Breast epithelium (tissue), 3 donors: ENCODE results near the gene OTOS.

Source experiments
- POLR2A ChIP-seq: fragments of 450-650 bp; IDR thresholded peaks from one replicate; pipeline ENCODE4 v1.6.1; 2016; ENCODE audit warnings: antibody characterized with exemption, mild to moderate bottlenecking, moderate library complexity
- POLR2AphosphoS5 ChIP-seq, 3 donors: sonication (generic); formaldehyde crosslinking; IDR thresholded peaks; one replicate each; pipeline ENCODE4 v1.6.1; 2017; ENCODE audit warnings: antibody characterized with exemption in 3 of 3
- TF ChIP-seq, protein P1 (sequence below), 3 donors: fragments of 450-650 bp; IDR thresholded peaks; one replicate each; pipeline ENCODE4 v1.5.1; 2016 to 2017; ENCODE audit warnings: antibody characterized with exemption in 3 of 3, mild to moderate bottlenecking in 3 of 3, moderate library complexity in 3 of 3

DNA sequence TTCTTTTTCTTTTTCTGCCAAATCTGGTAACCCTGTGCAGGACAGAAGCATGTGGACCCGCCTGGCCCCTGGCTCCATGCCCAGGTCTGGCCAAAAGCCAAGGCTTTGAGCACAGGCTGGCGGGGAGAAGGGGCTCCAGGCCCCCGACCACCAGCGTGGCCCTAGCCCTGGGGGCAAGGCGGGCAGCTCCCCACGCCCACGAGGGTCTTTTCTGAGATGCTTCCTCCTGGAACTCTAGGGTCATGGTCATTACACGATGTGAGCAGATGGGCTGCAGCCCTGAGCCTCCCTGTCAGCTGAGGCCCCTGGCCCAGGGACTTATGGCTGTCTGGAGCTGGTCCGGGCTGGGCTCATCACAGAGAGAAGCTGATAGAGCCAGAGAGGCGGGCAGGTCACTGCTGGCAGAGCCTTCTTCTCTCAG, 5.7 kb upstream of the OTOS start:
- TF ChIP-seq, protein P1, sequence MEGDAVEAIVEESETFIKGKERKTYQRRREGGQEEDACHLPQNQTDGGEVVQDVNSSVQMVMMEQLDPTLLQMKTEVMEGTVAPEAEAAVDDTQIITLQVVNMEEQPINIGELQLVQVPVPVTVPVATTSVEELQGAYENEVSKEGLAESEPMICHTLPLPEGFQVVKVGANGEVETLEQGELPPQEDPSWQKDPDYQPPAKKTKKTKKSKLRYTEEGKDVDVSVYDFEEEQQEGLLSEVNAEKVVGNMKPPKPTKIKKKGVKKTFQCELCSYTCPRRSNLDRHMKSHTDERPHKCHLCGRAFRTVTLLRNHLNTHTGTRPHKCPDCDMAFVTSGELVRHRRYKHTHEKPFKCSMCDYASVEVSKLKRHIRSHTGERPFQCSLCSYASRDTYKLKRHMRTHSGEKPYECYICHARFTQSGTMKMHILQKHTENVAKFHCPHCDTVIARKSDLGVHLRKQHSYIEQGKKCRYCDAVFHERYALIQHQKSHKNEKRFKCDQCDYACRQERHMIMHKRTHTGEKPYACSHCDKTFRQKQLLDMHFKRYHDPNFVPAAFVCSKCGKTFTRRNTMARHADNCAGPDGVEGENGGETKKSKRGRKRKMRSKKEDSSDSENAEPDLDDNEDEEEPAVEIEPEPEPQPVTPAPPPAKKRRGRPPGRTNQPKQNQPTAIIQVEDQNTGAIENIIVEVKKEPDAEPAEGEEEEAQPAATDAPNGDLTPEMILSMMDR (IDR thresholded peaks at IDR 0.05), result no peak
- TF ChIP-seq POLR2A, result no peak
- TF ChIP-seq POLR2AphosphoS5 (IDR thresholded peaks at IDR 0.05), result no peak
